OCI-LY7 (cell line): ENCODE measurements around the gene PCDHB8.
"Not testable (repeated sequence)": the region's sequence is repeated elsewhere in the genome, so short reads cannot be mapped to it uniquely, and the experiment has no call there.

Experiments used
- CTCF ChIP-seq: fragments of 200-600 bp; sonication (generic); conservative IDR thresholded peaks from 2 replicates; pipeline ENCODE4 v1.5.1; 2014; ENCODE audit warnings: mild to moderate bottlenecking, antibody characterized with exemption, low read length, moderate library complexity, mixed read lengths
- EZH2phosphoT487 ChIP-seq: fragments of 200-600 bp; sonication (generic); IDR thresholded peaks from 2 replicates; pipeline ENCODE4 v1.6.1; 2018; ENCODE audit warnings: low read depth, borderline replicate concordance, mild to moderate bottlenecking, mixed run types, antibody characterized with exemption, low read length, moderate library complexity, mixed read lengths

GRCh38 chr5:141213656-141214339 is 36.2 kb downstream of the PCDHB8 start, which contains the start of gene PCDHB13:
- peak; percentile 56 for TF ChIP-seq CTCF
- TF ChIP-seq EZH2phosphoT487, result not testable (repeated sequence)
